Mesodermal cell (in vitro differentiated cells): ENCODE measurements around the gene TEAD3.

ENCODE experiments used
- H3K27ac ChIP-seq: 2 replicates; pipeline ENCODE4 v1.7.0; 2013; ENCODE audit warnings: mild to moderate bottlenecking, low read depth, low read length, moderate library complexity; ENCODE audit not compliant: severe bottlenecking
- H3K36me3 ChIP-seq: 2 replicates; pipeline ENCODE4 v1.7.1; 2013; ENCODE audit warnings: mild to moderate bottlenecking, low read length, moderate library complexity; ENCODE audit not compliant: control insufficient read depth, insufficient read depth
- H3K4me1 ChIP-seq: one replicate; pipeline ENCODE4 v1.7.1; 2013; ENCODE audit warnings: mild to moderate bottlenecking, low read length; ENCODE audit not compliant: insufficient read depth, control insufficient read depth, poor library complexity, severe bottlenecking
- H3K4me3 ChIP-seq: 2 replicates; pipeline ENCODE4 v1.7.0; 2013; ENCODE audit warnings: low read length, control low read depth, mild to moderate bottlenecking; ENCODE audit not compliant: insufficient read depth, poor library complexity, severe bottlenecking; ENCODE audit errors: extremely low read depth
- H3K9me3 ChIP-seq: 2 replicates; pipeline ENCODE4 v1.7.1; 2013; ENCODE audit warnings: mild to moderate bottlenecking, low read length, moderate library complexity; ENCODE audit not compliant: control insufficient read depth
- WGBS, 2 experiments: methylation state at CpG; one replicate each; pipeline ENCODE4 v1.1.5; 2013; ENCODE audit warnings: missing lambda C conversion rate in 2 of 2; ENCODE audit not compliant: insufficient coverage in 2 of 2; 5-methylcytosine and 5-hydroxymethylcytosine counted together

Gene TEAD3

GRCh38 chr6:35512006-35512405 is 15.1 kb upstream of the TEAD3 start:
- H3K36me3 ChIP-seq, result no peaks in the 10 kb centered on the region
- H3K4me1 ChIP-seq, result no peaks in the 10 kb centered on the region
- no peak overlapping the region for H3K27ac ChIP-seq
- H3K4me3 ChIP-seq, result no peak overlapping the region
- no peaks in the 10 kb centered on the region for H3K9me3 ChIP-seq
- 69 to 80% methylated on average over 4 to 9 of the region's 26 CpGs for WGBS, 2 experiments

GRCh38 chr6:35511562-35511941 is 14.7 kb upstream of the TEAD3 start:
- H3K4me1 ChIP-seq, result no peaks in the 10 kb centered on the region
- no peaks in the 10 kb centered on the region for H3K36me3 ChIP-seq
- 89 to 91% methylated on average over 31 to 32 of the region's 32 CpGs for WGBS, 2 experiments
- no peak overlapping the region for H3K27ac ChIP-seq
- H3K9me3 ChIP-seq, result no peaks in the 10 kb centered on the region
- H3K4me3 ChIP-seq, result no peak overlapping the region

- Histone ChIP-seq H3K9me3 (no peaks in the 10 kb centered on the region), H3K36me3 (no peaks in the 10 kb centered on the region), H3K4me1 (no peaks in the 10 kb centered on the region), H3K27ac (no peak overlapping the region), H3K4me3 (no peak overlapping the region)
- WGBS, 2 experiments, result 77 to 89% methylated on average over 3 of the region's 7 CpGs
These were observed 14.2 kb upstream of the TEAD3 start for GRCh38 chr6:35510916-35511561.

- no peak overlapping the region for H3K4me3 ChIP-seq
- H3K4me1 ChIP-seq, result no peaks in the 10 kb centered on the region
- no peaks in the 10 kb centered on the region for H3K36me3 ChIP-seq
- no peak overlapping the region for H3K27ac ChIP-seq
- WGBS, 2 experiments, result 45 to 100% methylated on average over 1 to 4 of the region's 5 CpGs
- H3K9me3 ChIP-seq, result no peaks in the 10 kb centered on the region
These were observed 11.7 kb upstream of the TEAD3 start for GRCh38 chr6:35508542-35508941.

- H3K27ac ChIP-seq, result no peak overlapping the region
- no peaks in the 10 kb centered on the region for H3K36me3 ChIP-seq
- H3K4me3 ChIP-seq, result no peak overlapping the region
- WGBS, 2 experiments, result 43 to 64% methylated on average over 1 of the region's 2 CpGs
- H3K9me3 ChIP-seq, result no peaks in the 10 kb centered on the region
- no peaks in the 10 kb centered on the region for H3K4me1 ChIP-seq
These were observed 11.1 kb upstream of the TEAD3 start for GRCh38 chr6:35508027-35508426.

GRCh38 chr6:35507221-35507620 is 10.3 kb upstream of the TEAD3 start:
- Histone ChIP-seq H3K9me3 (no peaks in the 10 kb centered on the region), H3K27ac (no peak overlapping the region), H3K4me3 (no peak overlapping the region), H3K4me1 (no peaks in the 10 kb centered on the region), H3K36me3 (no peaks in the 10 kb centered on the region)
- 100% methylated on average over 1 of the region's 2 CpGs; no CpG with 5 or more reads in 1 of the 2 experiments for WGBS, 2 experiments

- WGBS, 2 experiments, result no CpG with 5 or more reads among the region's 3 CpGs
- H3K27ac ChIP-seq, result no peak overlapping the region
- H3K36me3 ChIP-seq, result no peaks in the 10 kb centered on the region
- H3K4me3 ChIP-seq, result no peak overlapping the region
- no peaks in the 10 kb centered on the region for H3K4me1 ChIP-seq
- H3K9me3 ChIP-seq, result no peaks in the 10 kb centered on the region
These were observed 9.7 kb upstream of the TEAD3 start for GRCh38 chr6:35506536-35506935.

GRCh38 chr6:35505999-35506412 is 9.1 kb upstream of the TEAD3 start:
- 55 to 56% methylated on average over 14 to 15 of the region's 21 CpGs for WGBS, 2 experiments
- Histone ChIP-seq H3K27ac (no peak overlapping the region), H3K36me3 (no peaks in the 10 kb centered on the region), H3K4me1 (no peaks in the 10 kb centered on the region), H3K4me3 (no peak overlapping the region), H3K9me3 (no peaks in the 10 kb centered on the region)

GRCh38 chr6:35503534-35503933 is 6.7 kb upstream of the TEAD3 start:
- Histone ChIP-seq H3K36me3 (no peaks in the 10 kb centered on the region), H3K9me3 (no peaks in the 10 kb centered on the region), H3K27ac (no peak overlapping the region), H3K4me1 (peaks cover 12% of the 10 kb centered on the region), H3K4me3 (no peak overlapping the region)
- 86 to 93% methylated on average over 11 to 13 of the region's 15 CpGs for WGBS, 2 experiments

- WGBS, 2 experiments, result 100% methylated on average over 2 of the region's 2 CpGs; no CpG with 5 or more reads in 1 of the 2 experiments
These were observed 4.9 kb upstream of the TEAD3 start for GRCh38 chr6:35501784-35502183.

GRCh38 chr6:35500782-35501181 is 3.9 kb upstream of the TEAD3 start:
- Histone ChIP-seq H3K36me3 (no peaks in the 10 kb centered on the region), H3K27ac (no peak overlapping the region), H3K4me1 (peaks cover 18% of the 10 kb centered on the region), H3K9me3 (no peaks in the 10 kb centered on the region), H3K4me3 (no peak overlapping the region)
- WGBS, 2 experiments, result 67 to 68% methylated on average over 6 of the region's 6 CpGs

More at GRCh38 chr6:35501784-35502183, 4.9 kb upstream of the TEAD3 start:
- H3K4me1 ChIP-seq, result peaks cover 16% of the 10 kb centered on the region
- H3K36me3 ChIP-seq, result no peaks in the 10 kb centered on the region
- no peak overlapping the region for H3K27ac ChIP-seq
- H3K4me3 ChIP-seq, result no peak overlapping the region
- H3K9me3 ChIP-seq, result no peaks in the 10 kb centered on the region
